Activated CD4-positive, alpha-beta memory T cell treated with anti-CD3 and anti-CD28 coated beads for 36 hours (primary cell): ENCODE measurements around the gene PCDHGA6. TPM values are rescaled to one million over a fixed set of nuclear protein-coding genes. Genes with fewer than 3 reads are reported as not detected.
"Not testable (repeated sequence)": the region's sequence is repeated elsewhere in the genome, so short reads cannot be mapped to it uniquely, and the experiment has no call there.

Source experiments
- CTCF ChIA-PET: fragments of 350-600 bp; sonication (Branson Sonifier 250); formaldehyde crosslinking; loops from one replicate; lab custom pipeline; 2021; ENCODE audit warnings: antibody characterized with exemption, inconsistent platforms; lab: Charles Lee
- POLR2A ChIA-PET: fragments of 350-600 bp; sonication (Branson Sonifier 250); formaldehyde crosslinking; loops from one replicate; lab custom pipeline; 2021; ENCODE audit warnings: antibody characterized with exemption; lab: Charles Lee
- DNase-seq: peaks from one replicate; pipeline ENCODE4 v3.0.0-alpha.2; 2020
- H3K27ac Mint-ChIP-seq: one replicate; pipeline ENCODE4 v1.8.0; 2021; ENCODE audit warnings: mixed read lengths
- H3K27me3 Mint-ChIP-seq: one replicate; pipeline ENCODE4 v1.8.0; 2021; ENCODE audit warnings: mixed read lengths
- H3K36me3 Mint-ChIP-seq: one replicate; pipeline ENCODE4 v1.8.0; 2021; ENCODE audit warnings: mixed read lengths
- H3K4me1 Mint-ChIP-seq: one replicate; pipeline ENCODE4 v1.8.0; 2021; ENCODE audit warnings: low read depth, mixed read lengths
- H3K4me3 Mint-ChIP-seq: one replicate; pipeline ENCODE4 v1.8.0; 2021; ENCODE audit warnings: mild to moderate bottlenecking, mixed read lengths
- H3K9me3 Mint-ChIP-seq: one replicate; pipeline ENCODE4 v1.8.0; 2021; ENCODE audit warnings: mixed read lengths
- intact Hi-C: fragments of 100-400 bp; cut with micrococcal nuclease; formaldehyde crosslinking; loops from one replicate; pipeline ENCODE4 v1.15.1; 2023
- total RNA-seq, 2 experiments: library from RNA; stranded (reverse); gene quantifications; one replicate each; pipeline ENCODE4 v1.2.3, GENCODE V29; 2021

The PCDHGA6 gene
- total RNA-seq, 2 experiments from 2014 or later = 0.05 to 0.10 TPM

GRCh38 chr5:141399555-141400258, 26.0 kb downstream of the PCDHGA6 start:
- peaks cover 56% of the 10 kb centered on the region for H3K27me3 Mint-ChIP-seq
- ChIA-PET CTCF (no interaction called here), POLR2A (no interaction called here)
- DNase-seq = no peak
- H3K4me1 Mint-ChIP-seq = no peaks in the 10 kb centered on the region
- peaks cover 30% of the 10 kb centered on the region for H3K9me3 Mint-ChIP-seq
- intact Hi-C loops = no loop called here
- no peak overlapping the region for H3K27ac Mint-ChIP-seq
- H3K36me3 Mint-ChIP-seq = peaks cover 30% of the 10 kb centered on the region
- no peak overlapping the region for H3K4me3 Mint-ChIP-seq

DNA sequence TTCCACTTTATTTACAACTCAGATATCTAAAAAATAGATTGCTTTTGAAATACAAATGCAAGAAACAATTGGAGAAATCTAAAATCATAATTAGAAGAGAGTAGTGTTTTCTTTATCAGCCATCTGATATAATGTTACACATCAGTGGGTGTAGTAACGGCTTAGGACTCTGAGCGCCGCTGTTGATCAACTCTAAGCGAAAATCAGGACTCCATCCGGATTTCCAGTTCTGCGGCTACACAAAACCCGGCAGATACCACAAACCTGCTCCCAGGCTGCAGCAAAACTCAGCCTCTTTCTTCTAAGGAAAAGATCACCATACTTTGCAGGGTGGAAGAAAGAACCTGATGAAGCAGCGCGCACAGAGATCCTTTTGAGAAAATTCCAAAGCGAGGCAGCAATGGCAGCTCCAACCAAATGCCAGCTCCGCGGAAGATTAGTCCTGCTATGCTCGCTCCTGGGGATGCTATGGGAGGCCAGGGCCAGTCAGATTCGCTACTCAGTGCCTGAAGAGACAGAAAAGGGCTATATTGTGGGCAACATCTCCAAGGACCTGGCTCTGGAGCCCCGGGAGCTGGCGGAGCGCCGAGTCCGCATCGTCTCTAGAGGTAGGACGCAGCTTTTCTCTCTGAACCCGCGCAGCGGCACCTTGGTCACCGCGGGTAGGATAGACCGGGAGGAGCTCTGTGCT, 29.0 kb downstream of the PCDHGA6 start, which contains the start of gene PCDHGA9:
Gene PCDHGA9 (plus strand): TSS at position 226 of the 691 bp plus-strand sequence. CDS start 175 bp downstream, at position 401.
- CTCF ChIA-PET = interaction anchor here (1.0 to 1.5 kb wide), 4 partner anchors 10 to 165 kb away, joined by 3 to 7 read pairs (median 4); partner anchors contain the start of gene PCDHGA10

GRCh38 chr5:141403387-141403786, 29.7 kb downstream of the PCDHGA6 start:
- intact Hi-C loops = no loop called here
- Mint-ChIP-seq H3K9me3 (peaks cover 33% of the 10 kb centered on the region), H3K27ac (no peak overlapping the region), H3K4me1 (peaks cover 2% of the 10 kb centered on the region), H3K27me3 (peaks cover 63% of the 10 kb centered on the region), H3K36me3 (peaks cover 27% of the 10 kb centered on the region), H3K4me3 (no peak overlapping the region)
- POLR2A ChIA-PET = interaction anchor here (0.6 kb wide), 1 partner anchor 8 kb away, joined by 3 read pairs; no protein-coding TSS in a partner anchor
- DNase-seq = no peak
- CTCF ChIA-PET = interaction anchor here (1.0 to 1.5 kb wide), 4 partner anchors 10 to 164 kb away, joined by 3 to 7 read pairs (median 4); partner anchors contain the start of gene PCDHGA10

More for the DNA sequence above, 29.0 kb downstream of the PCDHGA6 start, which contains the start of gene PCDHGA9:
- no peaks in the 10 kb centered on the region for H3K4me1 Mint-ChIP-seq
- intact Hi-C loops = no loop called here
- H3K4me3 Mint-ChIP-seq = peak within 1 kb of the TSS; percentile 23
- H3K27ac Mint-ChIP-seq = no peak within 1 kb of the TSS
- DNase-seq = peak; percentile 31
- peaks cover 31% of the 10 kb centered on the region for H3K9me3 Mint-ChIP-seq
- POLR2A ChIA-PET = no interaction called here
- H3K36me3 Mint-ChIP-seq = peaks cover 25% of the 10 kb centered on the region
- H3K27me3 Mint-ChIP-seq = peaks cover 57% of the 10 kb centered on the region

- Mint-ChIP-seq H3K4me3 (peak within 1 kb of the TSS; percentile 34), H3K9me3 (peaks cover 28% of the 10 kb centered on the region), H3K27me3 (peaks cover 60% of the 10 kb centered on the region), H3K36me3 (peaks cover 22% of the 10 kb centered on the region)
- H3K4me1 Mint-ChIP-seq, H3K27ac Mint-ChIP-seq, intact Hi-C loops, POLR2A ChIA-PET: not testable (repeated sequence)
- peak; percentile 53 for DNase-seq
- CTCF ChIA-PET = interaction anchor here (0.7 to 1.4 kb wide), 6 partner anchors 34 to 156 kb away, joined by 3 to 6 read pairs (median 4); partner anchors contain the start of gene PCDHGA6
Measured at GRCh38 chr5:141407790-141408505, 34.3 kb downstream of the PCDHGA6 start, which contains the start of gene PCDHGB6. Gene PCDHGB6 (plus strand): TSS chr5:141408021. CDS start chr5:141408203, 182 bp downstream.

DNA sequence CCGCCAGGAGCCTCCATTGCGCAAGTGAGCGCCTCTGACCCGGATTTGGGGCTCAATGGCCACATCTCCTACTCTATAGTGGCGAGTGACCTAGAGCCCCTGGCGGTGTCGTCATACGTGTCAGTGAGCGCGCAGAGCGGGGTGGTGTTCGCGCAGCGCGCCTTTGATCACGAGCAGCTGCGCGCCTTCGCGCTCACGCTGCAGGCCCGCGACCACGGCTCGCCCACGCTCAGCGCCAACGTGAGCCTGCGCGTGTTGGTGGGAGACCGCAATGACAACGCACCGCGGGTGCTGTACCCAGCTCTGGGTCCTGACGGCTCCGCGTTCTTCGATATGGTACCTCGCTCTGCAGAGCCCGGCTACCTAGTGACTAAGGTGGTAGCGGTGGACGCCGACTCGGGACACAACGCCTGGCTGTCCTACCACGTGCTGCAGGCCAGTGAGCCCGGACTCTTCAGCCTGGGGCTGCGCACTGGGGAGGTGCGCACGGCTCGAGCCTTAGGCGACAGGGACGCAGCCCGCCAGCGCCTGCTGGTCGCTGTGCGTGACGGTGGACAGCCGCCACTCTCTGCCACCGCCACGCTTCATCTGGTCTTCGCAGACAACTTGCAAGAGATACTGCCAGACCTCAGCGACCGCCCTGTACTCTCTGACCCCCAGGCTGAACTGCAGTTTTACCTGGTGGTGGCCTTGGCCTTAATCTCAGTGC, 36.1 kb downstream of the PCDHGA6 start:
- H3K36me3 Mint-ChIP-seq = peaks cover 18% of the 10 kb centered on the region
- intact Hi-C loops = loop anchor here (5.0 to 10.0 kb wide), 2 partner anchors 45 to 103 kb away; partner anchors contain the start of gene PCDHGA5
- no peak for DNase-seq
- peaks cover 27% of the 10 kb centered on the region for H3K9me3 Mint-ChIP-seq
- H3K4me3 Mint-ChIP-seq = no peak overlapping the region
- H3K27me3 Mint-ChIP-seq = peaks cover 59% of the 10 kb centered on the region
- ChIA-PET POLR2A (no interaction called here), CTCF (no interaction called here)
- H3K27ac Mint-ChIP-seq = no peak overlapping the region
- H3K4me1 Mint-ChIP-seq = peaks cover 15% of the 10 kb centered on the region

DNA sequence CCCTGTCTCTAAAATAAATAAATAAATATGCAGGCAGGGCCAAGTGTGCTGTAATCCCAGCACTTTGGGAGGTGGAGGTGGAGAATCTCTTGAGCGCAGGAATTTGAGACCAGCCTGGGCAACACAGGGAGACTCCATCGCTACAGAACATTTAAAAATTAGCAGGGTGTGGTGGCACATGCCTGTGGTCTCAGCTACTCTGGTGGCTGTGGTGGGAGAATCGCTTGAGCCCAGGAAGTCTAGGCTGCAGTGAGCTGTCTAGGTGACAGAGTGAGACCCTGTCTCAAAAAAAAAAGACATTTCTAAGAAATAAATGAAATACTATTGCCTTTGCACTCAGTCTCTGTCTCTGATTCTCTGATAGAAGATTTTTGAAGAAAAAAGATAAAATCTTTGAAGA, 37.9 kb downstream of the PCDHGA6 start:
- Mint-ChIP-seq H3K27me3 (peaks cover 61% of the 10 kb centered on the region), H3K36me3 (peaks cover 19% of the 10 kb centered on the region), H3K4me1 (peaks cover 18% of the 10 kb centered on the region), H3K9me3 (peaks cover 25% of the 10 kb centered on the region), H3K27ac (no peak overlapping the region), H3K4me3 (no peak overlapping the region)
- no peak for DNase-seq
- CTCF ChIA-PET = interaction anchor here (2.4 to 3.2 kb wide), 3 partner anchors 91 to 152 kb away, joined by 10 to 29 read pairs (median 23); partner anchors contain the start of gene TAF7
- intact Hi-C loops = loop anchor here (5.0 to 10.0 kb wide), 2 partner anchors 47 to 101 kb away; partner anchors contain the start of gene PCDHGA5
- POLR2A ChIA-PET = no interaction called here

DNA sequence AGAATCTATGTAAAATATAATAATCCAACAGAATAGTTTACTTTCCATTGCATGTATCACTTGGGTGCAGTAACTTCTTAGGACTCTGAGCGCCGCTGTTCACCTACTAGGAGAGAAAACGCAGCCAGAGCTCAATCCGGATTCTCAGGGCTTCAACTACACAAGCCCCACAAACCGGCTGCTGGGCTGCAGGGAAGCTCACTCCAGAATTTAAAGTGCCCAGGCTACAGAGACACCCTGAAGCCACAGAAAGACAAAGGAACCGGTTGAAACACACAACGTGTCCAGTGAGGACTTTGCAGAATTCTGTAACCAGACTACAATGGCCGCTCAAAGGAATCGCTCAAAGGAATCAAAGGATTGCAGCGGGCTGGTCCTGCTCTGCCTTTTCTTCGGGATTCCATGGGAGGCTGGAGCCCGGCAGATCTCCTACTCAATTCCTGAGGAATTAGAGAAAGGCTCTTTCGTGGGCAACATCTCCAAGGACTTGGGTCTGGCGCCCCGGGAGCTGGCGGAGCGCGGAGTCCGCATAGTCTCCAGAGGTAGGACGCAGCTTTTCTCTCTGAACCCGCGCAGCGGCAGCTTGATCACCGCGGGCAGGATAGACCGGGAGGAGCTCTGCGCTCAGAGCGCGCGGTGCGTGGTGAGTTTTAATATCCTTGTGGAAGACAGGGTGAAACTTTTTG, 39.3 kb downstream of the PCDHGA6 start, which contains the start of gene PCDHGA10:
Gene PCDHGA10 (plus strand): TSS at position 134 of the 686 bp plus-strand sequence. CDS start 189 bp downstream, at position 323.
- POLR2A ChIA-PET = no interaction called here
- Mint-ChIP-seq H3K27me3 (peaks cover 61% of the 10 kb centered on the region), H3K36me3 (peaks cover 25% of the 10 kb centered on the region), H3K4me3 (peak within 1 kb of the TSS; percentile 66), H3K9me3 (peaks cover 23% of the 10 kb centered on the region), H3K4me1 (peaks cover 18% of the 10 kb centered on the region), H3K27ac (no peak within 1 kb of the TSS)
- DNase-seq = peak; percentile 69
- intact Hi-C loops = loop anchor here (2.0 to 10.0 kb wide), 4 partner anchors 48 to 146 kb away; partner anchors contain the start of gene PCDHGA5
- CTCF ChIA-PET = interaction anchor here (0.6 to 3.3 kb wide), 32 partner anchors 8 to 236 kb away, joined by 3 to 59 read pairs (median 4); partner anchors contain the start of genes PCDHB10, PCDHB8, PCDHGA11 and PCDHGA12

DNA sequence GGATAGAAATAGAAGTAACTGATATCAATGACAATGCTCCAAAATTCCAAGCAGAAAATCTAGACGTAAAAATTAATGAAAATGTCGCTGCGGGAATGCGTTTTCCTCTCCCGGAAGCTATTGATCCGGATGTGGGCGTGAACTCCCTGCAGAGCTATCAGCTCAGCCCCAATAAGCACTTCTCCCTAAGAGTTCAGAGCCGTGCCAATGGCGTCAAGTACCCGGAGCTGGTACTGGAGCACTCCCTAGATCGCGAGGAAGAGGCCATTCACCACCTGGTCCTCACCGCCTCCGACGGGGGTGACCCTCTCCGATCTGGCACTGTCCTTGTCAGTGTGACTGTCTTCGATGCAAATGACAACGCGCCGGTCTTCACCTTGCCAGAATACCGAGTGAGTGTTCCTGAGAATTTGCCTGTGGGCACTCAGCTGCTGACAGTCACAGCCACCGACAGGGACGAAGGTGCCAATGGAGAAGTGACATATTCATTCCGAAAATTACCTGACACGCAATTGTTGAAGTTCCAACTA, 39.9 kb downstream of the PCDHGA6 start:
- intact Hi-C loops = loop anchor here (2.0 to 10.0 kb wide), 4 partner anchors 49 to 145 kb away; partner anchors contain the start of gene PCDHGA5
- H3K27ac Mint-ChIP-seq = no peak overlapping the region
- no peak for DNase-seq
- H3K9me3 Mint-ChIP-seq = peaks cover 27% of the 10 kb centered on the region
- POLR2A ChIA-PET = no interaction called here
- H3K36me3 Mint-ChIP-seq = peaks cover 28% of the 10 kb centered on the region
- H3K27me3 Mint-ChIP-seq = peaks cover 62% of the 10 kb centered on the region
- CTCF ChIA-PET = interaction anchor here (0.6 to 3.3 kb wide), 28 partner anchors 8 to 221 kb away, joined by 3 to 59 read pairs (median 5); partner anchors contain the start of genes PCDHB10, PCDHGA11, PCDHGA12 and PCDHGA6
- H3K4me1 Mint-ChIP-seq = peaks cover 15% of the 10 kb centered on the region
- H3K4me3 Mint-ChIP-seq = peak overlapping the region; percentile 66

DNA sequence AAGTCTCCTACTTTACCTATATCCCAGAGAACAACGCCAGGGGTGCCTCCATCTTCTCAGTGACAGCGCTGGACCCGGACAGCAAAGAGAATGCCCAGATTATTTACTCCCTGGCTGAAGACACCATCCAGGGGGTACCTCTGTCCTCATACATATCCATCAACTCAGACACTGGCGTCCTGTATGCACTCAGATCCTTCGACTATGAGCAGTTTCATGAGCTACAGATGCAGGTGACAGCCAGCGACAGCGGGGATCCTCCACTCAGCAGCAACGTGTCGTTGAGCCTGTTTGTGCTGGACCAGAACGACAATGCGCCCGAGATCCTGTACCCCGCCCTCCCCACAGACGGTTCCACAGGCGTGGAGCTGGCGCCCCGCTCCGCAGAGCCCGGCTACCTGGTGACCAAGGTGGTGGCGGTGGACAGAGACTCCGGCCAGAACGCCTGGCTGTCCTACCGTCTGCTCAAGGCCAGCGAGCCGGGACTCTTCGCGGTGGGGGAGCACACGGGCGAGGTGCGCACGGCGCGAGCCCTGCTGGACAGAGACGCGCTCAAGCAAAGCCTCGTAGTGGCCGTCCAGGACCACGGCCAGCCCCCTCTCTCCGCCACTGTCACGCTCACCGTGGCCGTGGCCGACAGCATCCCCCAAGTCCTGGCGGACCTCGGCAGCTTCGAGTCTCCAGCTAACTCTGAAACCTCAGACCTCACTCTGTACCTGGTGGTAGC, 41.0 kb downstream of the PCDHGA6 start:
- peaks cover 26% of the 10 kb centered on the region for H3K36me3 Mint-ChIP-seq
- H3K4me3 Mint-ChIP-seq, H3K27ac Mint-ChIP-seq, DNase-seq, POLR2A ChIA-PET: not testable (repeated sequence)
- H3K27me3 Mint-ChIP-seq = peaks cover 62% of the 10 kb centered on the region
- CTCF ChIA-PET = interaction anchor here (0.6 to 3.3 kb wide), 9 partner anchors 15 to 149 kb away, joined by 3 to 59 read pairs (median 13); partner anchors contain the start of genes PCDHGA12, PCDHGB3 and PCDHGB5
- intact Hi-C loops = loop anchor here (5.0 to 10.0 kb wide), 2 partner anchors 50 to 98 kb away; partner anchors contain the start of gene PCDHGA5
- H3K4me1 Mint-ChIP-seq = peaks cover 15% of the 10 kb centered on the region
- H3K9me3 Mint-ChIP-seq = peaks cover 25% of the 10 kb centered on the region
